ENCODE measurements around the gene WLS.

The WLS gene

DNA sequence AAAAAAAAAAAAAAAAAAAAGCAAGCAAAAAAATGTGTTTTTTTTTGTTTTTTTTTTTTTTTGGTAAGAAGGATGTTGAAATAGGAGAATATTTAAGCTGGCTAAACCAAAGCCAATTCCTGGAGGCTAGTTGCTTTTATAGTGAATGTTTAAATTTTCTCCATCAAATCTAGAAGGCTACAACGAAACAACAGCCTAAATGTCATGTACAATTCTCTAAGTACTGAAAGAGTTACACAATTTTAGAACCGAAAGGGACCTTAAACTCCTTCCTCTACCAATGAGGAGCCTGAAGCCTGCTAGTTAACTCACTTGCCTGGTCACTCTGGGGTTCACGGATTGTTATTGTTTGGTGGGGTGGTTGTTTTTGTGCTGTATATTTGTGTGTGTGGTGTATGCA is 3.5 kb downstream of the WLS start:
- DNase-seq (ENCODE audit: low read depth in 2 of 3, low spot score in 1 of 3): no peak

DNA sequence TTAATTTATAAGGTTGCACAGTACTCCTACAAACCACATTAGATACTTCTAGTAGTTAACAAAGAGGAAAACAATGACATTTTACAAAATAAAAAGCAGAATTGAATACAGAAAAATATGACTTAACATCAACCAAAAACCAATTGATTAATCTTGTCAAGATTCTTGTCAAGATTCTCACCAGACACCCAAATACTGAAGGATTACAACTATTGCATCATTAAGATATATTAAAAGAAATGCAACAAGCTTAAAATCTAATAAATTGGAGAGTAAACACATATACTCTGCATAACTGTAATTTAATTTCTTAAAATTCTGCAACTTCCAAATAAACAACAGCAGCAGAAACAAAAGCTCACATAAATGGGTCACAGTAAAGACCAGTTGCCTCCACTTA is 4.7 kb downstream of the WLS start:
- DNase-seq (ENCODE audit: low read depth in 2 of 3, low spot score in 1 of 3): no peak

DNA sequence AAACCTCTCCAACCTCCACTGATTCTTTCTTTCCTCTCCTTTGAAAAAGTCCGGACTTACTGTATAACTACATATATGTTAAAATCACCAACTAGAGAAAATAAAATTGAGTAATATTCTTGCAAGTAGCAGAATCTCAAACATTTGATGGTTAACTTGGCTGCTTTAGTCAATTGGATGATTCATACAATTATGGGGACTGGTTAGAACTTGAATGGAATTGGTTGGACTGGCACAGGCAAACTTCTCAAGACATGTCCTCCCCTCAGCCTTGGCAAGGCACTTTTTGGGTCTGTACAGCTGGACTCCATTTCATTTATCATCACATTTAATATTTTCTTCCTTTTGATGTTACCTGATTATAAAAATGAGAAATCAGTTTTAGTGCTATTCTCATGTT is 6.5 kb downstream of the WLS start:
- no peak for DNase-seq (ENCODE audit: low read depth in 2 of 3, low spot score in 1 of 3)

- DNase-seq (ENCODE audit: low read depth in 2 of 3, low spot score in 1 of 3): no peak
Observed at GRCh38 chr1:68223687-68224086, 8.6 kb downstream of the WLS start.

DNA sequence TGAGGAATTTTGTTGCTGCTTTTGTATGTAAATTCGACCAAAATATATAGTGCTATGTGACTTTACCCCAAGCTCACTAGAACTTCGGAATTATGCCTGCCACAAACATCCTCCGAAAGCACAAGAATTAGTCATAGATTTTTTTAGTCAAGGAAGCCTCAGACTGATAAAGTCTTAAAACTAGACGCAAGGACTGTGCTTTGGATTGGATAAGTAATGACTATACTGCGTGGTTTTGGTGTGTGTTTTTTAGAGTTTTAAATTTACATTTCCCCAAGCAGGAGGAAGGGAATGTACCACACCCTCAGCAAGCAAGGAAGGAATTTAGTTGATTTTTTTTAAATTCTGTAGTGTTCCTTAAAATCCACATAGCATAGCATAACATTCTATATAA is 10.3 kb downstream of the WLS start:
- no peak for DNase-seq (ENCODE audit: low read depth in 2 of 3, low spot score in 1 of 3)

DNA sequence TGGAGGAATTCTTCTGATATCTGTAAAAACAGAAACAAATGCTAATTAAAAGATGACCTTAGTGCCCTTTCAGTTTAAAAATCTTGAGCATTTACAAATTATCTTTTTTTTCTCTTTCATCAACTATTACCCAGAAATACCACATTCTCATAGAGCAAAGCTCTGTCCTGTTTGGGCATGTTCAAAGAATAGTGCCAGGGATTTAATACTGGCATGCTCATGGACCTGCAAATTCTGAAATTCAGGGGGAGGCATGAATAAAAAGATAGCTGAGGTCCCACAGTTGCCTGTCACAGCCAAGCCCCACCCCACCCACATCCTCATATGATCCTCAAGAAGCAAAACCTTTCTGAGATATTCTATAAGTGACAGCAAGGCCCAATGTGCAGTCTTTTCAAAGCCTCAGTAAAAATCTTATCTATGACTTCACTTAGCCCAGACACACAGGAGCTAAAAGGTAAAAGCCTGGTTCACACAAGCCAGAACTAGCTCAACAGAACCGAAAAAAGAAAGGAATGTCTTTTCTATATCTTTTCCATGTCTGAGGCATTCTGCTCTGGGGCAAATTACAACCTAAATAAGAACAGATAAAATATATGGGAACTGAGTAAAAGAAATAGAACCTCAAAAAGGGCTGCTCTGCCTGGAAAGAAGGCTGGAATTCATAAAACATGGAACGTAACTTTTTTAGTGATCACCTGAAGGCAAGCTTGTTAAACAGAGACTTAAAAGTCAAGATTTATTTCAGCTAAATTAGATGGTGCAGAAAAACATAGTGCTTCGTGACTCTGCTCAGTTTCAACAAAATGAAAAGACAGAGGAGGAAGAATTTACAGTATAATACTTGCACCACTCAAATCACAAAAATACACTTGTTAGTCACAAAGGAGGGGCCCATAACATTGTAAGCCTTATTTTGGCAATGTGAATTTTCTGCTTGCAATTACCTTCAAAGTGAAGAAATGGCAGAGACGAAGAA is 11.0 kb downstream of the WLS start:
- DNase-seq (ENCODE audit: low read depth in 2 of 3, low spot score in 1 of 3): no peak

- no peak for DNase-seq (ENCODE audit: low read depth in 2 of 3, low spot score in 1 of 3)
Observed at GRCh38 chr1:68220420-68220819, 11.9 kb downstream of the WLS start.

GRCh38 chr1:68218490-68218889 is 13.8 kb downstream of the WLS start:
- DNase-seq (ENCODE audit: low read depth in 2 of 3, low spot score in 1 of 3): no peak

DNA sequence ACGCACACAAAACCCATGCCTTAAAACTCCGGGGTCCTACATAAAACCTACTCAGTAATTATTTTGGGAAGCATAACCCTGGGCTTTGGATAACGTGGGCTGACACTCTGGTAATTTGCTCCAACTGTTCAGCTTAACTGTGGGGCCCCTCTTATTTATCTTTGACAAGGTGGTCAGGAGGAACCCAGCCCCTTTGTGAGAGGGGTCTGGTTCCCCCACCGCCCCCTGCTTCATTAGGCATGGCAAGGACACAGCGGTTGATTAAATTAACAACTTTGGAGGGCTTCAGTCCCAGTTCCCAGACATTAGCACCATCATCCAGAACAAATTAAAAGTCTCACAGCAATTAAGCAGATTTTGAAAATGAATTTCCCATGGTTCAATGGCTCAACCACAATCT is 14.7 kb downstream of the WLS start:
- DNase-seq (ENCODE audit: low read depth in 2 of 3, low spot score in 1 of 3): no peak

DNA sequence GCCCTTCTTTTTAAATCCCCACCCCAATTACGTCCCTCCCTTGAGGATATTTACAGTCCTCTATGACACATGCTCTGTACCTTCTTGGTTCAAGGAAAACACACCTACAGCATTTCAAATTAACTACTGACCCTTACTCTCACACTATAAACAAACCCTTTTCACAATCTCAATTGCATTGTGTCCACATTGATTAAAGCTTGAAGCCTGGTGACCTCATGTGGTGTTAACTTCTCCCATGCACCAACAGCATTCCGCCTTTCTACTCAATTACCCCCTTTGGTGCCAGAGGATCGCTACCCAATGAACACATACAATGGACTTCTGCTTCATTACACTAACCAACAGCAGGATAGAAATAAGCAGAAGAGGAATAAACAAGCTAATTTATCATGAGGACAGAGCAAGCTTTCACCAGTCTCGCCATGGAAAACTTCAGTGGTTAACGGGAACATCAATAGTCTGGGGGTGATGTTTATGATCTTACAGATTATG is 15.2 kb downstream of the WLS start:
- DNase-seq (ENCODE audit: low read depth in 2 of 3, low spot score in 1 of 3): no peak

DNA sequence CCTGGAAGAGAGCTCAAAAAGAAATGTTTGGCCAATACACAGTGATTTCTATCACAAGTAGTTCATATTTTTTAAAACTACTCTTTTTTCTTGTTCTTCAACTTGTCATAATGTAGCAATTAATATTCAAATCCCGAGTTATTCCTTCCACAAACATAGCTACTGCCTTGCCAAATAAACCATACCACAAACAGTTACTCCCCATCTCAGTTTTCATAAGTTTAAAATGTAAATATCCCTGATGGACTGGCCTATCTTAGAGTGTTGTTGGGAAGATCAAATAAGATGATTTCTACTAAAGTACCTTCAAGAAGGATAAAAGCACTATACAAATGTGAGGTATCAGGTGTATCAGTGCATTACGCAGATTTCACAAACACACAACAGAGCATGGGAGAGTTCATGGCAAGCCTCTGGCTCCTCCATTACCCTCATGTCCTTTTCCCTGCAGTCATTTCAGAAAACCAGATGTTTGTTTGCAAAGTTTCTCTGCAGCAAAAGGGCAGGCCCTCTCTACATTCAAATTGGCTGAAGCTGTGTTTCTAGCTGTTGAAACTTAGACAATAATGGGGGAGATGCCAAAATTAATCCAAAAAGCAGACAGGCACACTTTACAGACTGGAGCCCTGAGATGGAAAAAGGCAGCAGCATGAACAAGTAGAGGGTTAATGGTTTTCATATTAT is 16.1 kb downstream of the WLS start:
- DNase-seq (ENCODE audit: low read depth in 2 of 3, low spot score in 1 of 3): no peak

DNA sequence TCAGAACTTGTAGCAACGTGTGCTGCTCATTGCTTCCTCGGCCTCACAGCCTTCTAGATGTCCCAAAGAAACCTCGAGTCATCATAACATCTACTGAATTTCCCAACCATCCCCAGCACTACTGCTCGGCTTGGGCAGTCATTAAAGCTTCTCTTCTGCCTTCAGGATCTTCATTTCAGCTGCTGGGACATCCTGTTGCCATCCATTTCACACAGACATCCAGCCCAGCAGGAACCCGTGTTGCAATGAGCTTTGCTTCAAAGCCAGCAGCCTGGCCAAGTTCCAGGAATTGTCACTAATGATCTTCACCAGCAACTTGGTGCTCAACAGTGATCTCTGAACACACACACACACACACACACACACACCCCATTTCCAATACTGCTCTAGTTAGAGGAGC is 18.5 kb downstream of the WLS start:
- DNase-seq (ENCODE audit: low read depth in 2 of 3, low spot score in 1 of 3): no peak

- no peak for DNase-seq (ENCODE audit: low read depth in 2 of 3, low spot score in 1 of 3)
Observed at GRCh38 chr1:68211761-68212380, 20.5 kb downstream of the WLS start.

DNA sequence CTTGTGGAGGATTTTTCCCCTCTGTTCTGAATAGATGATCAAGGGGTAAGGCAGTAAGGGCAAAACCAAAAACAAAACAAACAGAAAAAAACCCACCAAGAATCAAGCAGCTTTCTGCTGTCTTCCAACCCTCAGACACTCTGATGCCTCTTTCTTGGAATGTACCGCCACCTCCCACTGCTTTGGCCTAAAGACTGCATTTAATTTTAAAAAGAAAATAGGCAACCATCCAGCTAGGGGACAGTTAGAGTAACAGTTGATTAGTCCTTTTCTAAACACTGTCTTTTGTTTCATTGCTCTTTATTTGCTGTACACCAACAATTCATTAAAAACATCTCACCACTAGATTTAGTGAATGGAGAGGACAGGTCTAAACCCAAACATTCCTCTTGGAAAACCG is 21.5 kb downstream of the WLS start:
- DNase-seq (ENCODE audit: low read depth in 2 of 3, low spot score in 1 of 3): no peak

- DNase-seq (ENCODE audit: low read depth in 2 of 3, low spot score in 1 of 3): no peak
Observed at GRCh38 chr1:68210027-68210426, 22.3 kb downstream of the WLS start.

DNA sequence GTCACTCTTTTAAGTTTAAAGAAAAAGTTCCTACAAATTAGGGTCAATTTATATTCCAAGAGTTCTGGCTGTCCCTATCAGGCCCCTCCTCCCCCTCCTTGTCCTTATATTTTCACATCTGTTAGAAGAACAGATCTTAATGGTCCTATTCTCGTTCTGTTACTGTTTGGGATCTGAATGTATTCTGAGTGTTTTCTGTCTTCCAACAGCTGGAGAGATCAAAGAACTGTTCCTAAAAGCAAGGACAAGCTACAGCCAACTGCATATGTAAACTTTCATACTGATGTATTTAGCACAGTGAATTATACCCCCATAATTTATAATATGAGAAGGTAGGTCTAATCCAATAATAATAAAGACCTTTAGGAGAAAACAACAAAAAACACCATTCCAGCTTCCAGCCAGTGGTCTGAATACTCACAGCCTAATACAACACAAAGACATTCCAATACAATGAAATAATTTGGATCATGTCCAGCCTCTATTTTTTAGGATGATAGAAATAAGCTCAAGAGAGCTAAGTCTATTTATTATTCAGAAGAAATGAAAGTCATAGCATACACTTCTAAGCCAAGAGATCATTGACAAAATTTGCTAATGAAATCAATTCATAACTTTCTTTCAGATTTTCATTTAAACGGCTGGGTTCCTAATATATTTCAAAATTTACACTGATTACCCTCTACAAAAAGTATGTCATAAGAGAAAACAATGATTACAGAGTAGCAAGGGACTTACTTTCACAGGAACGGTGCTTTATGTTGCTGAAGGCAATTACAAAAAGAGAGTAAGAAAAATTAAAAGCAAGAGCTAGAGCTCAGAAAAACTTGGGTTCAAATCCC is 25.3 kb downstream of the WLS start:
- DNase-seq (ENCODE audit: low read depth in 2 of 3, low spot score in 1 of 3): no peak

DNA sequence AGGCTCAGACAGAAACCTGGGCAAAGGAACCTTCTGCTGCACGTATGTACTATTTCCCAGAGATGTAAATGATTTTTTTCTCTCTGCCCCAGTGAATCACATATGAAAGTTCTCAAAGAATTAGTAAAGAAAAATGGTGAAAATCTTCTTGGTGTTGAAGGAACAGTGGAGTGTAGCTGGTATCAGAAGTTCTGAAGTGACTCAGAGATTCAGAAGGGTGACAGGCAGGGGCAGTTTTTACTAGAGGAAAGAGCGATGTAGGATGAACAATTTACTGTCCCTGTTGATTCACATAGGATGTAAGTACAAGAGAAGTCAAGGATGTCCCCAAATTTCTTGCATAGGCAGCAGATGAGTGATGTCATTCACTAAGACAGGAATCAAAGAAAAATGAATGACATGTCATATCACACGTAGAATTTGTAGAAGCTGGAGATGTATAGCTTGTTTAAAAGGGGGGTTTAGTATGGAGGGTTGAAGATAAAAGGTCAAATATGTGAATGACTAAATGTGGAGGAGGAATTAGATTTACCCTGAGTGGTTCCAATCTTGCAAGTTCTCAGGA is 26.4 kb downstream of the WLS start:
- DNase-seq (ENCODE audit: low read depth in 2 of 3, low spot score in 1 of 3): no peak

DNA sequence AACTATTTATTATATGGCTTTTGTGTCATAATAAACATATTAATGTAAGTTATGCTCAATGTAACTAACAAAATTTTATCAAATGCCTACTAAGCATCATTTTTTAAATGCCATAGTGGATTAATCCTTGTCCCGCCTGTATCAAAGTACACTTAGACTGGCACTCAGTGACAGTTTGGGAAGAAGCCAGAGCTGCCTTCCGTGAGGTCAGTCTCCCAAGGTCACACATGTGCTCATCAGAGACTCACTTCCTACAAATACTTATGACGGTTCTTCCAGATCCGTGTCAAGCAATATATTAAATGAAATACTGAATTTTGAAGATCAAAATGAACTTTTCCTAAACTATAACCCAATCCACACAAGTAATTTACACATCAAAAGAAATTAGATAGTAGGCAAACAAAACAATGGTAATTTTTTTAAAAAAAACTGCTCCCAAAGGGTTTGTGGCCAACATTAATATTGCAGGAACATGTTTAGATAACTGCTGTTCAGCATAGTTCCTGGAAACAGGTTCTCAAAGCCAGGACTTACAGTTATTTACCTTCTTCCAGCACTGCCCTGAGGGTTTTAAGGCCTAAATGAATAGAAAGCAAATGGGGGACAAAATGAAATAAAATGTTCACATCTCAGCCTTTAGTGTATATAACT is 27.2 kb downstream of the WLS start:
- no peak for DNase-seq (ENCODE audit: low read depth in 2 of 3, low spot score in 1 of 3)

GRCh38 chr1:68202239-68202832 is 30.0 kb downstream of the WLS start:
- DNase-seq (ENCODE audit: low read depth in 2 of 3, low spot score in 1 of 3): no peak
